GM19238 (cell line): ENCODE data around the gene DCTN2.
"Not testable (repeated sequence)": the region's sequence is repeated elsewhere in the genome, so short reads cannot be mapped to it uniquely, and the experiment has no call there.

ENCODE experiments used
- DNase-seq: peaks from one replicate; pipeline ENCODE4 v3.0.0; 2011; ENCODE audit warnings: low spot score; ENCODE audit not compliant: insufficient read length

The DCTN2 gene

GRCh38 chr12:57528831-57529555, 18.0 kb downstream of the DCTN2 start:
- DNase-seq, result no peak

GRCh38 chr12:57528176-57528575, 18.8 kb downstream of the DCTN2 start:
- DNase-seq, result no peak

- no peak for DNase-seq
These were observed 19.8 kb downstream of the DCTN2 start for GRCh38 chr12:57527184-57527583.

- no peak for DNase-seq
These were observed 20.4 kb downstream of the DCTN2 start for GRCh38 chr12:57526477-57527126.

GRCh38 chr12:57525615-57526383, 21.2 kb downstream of the DCTN2 start:
- no peak for DNase-seq

- no peak for DNase-seq
These were observed 22.0 kb downstream of the DCTN2 start for GRCh38 chr12:57524814-57525614.

- DNase-seq, result no peak
These were observed 23.0 kb downstream of the DCTN2 start for GRCh38 chr12:57523706-57524614.

- no peak for DNase-seq
These were observed 23.9 kb downstream of the DCTN2 start for GRCh38 chr12:57522887-57523705.

- DNase-seq, result peak; percentile 96
These were observed 24.7 kb downstream of the DCTN2 start, which contains the start of gene MBD6 for GRCh38 chr12:57522011-57522886. Gene MBD6, plus strand, starts transcription at chr12:57522824. Its CDS starts 1,480 bp downstream, at chr12:57524304.

GRCh38 chr12:57521525-57522010, 25.4 kb downstream of the DCTN2 start:
- no peak for DNase-seq

- DNase-seq, result peak; percentile 91
These were observed 26.8 kb downstream of the DCTN2 start, which contains the start of gene DDIT3 for GRCh38 chr12:57520053-57520818. Gene DDIT3, minus strand, starts transcription at chr12:57520514. Its CDS starts 3,108 bp downstream, at chr12:57517406.

- no peak for DNase-seq
These were observed 27.3 kb downstream of the DCTN2 start for GRCh38 chr12:57519796-57520052.

GRCh38 chr12:57518920-57519795, 27.8 kb downstream of the DCTN2 start:
- DNase-seq, result no peak

GRCh38 chr12:57518176-57518919, 28.6 kb downstream of the DCTN2 start:
- no peak for DNase-seq

- not testable (repeated sequence) for DNase-seq
These were observed 29.3 kb downstream of the DCTN2 start for GRCh38 chr12:57517718-57518117.

GRCh38 chr12:57517187-57517586, 29.8 kb downstream of the DCTN2 start:
- DNase-seq, result no peak
